NCI-H2107 (cell line): ENCODE measurements around the gene TACR2.

Source experiments
- DNase-seq: peaks from one replicate; lab custom pipeline; 2025; lab: John Stamatoyannopoulos, UW

TACR2 gene

DNA sequence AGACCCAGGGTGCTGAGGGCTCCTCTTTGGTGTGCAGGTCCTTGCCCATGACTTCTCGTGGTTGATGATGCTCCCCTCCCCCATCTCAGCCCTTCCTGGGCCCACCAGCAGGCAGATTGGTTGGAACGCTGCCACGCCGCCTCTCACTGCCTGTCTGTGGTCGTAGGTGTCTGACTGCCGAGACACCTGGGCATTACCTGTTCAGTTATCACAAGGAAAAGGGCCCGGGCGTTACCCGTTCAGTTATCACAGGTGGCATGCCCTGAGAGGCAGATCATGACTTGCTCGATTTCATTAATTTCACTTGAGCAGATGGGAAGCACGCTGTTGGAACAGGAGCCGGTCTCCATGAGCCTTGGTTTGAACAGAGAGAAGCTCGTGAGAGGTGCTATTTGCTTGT is 42.5 kb downstream of the TACR2 start:
- no peak for DNase-seq

DNA sequence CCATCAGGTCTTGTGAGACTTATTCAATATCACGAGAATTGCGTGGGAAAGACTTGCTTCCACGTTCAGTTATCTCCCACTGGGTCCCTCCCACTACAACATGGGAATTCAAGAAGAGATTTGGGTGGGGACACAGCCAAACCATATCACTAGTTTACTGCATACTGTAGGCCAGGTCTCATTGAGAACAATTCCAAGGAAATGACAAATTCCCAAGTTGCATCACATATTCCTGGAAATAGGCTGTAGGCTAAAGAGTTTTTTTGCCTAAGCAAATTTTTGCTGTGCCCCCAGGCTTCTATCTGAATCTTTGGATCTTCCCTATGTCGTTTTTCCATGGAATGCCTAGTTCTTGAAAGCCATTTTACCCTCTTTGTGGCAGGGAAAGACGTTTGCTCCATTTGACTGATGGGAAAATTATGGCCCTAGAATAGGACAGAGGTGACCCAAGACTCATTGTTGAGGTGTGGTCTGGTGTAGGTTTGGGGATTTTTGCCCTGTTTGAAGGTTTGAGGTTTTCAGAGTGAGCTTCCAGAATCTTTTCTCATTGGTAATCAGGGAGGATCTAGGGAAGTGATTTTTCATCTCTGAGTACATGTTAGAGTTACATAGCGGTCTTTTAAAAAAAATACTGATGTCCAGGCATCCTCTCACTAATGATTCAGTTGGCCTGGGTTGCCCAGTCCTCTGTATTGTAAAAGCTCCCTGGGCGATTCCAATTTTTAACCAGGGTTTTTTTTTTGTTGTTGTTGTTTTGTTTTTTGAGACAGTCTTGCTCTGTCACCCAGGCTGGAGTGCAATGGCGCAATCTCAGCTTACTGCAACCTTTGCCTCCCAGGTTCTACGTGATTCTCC is 44.4 kb downstream of the TACR2 start:
- DNase-seq, result no peak

DNA sequence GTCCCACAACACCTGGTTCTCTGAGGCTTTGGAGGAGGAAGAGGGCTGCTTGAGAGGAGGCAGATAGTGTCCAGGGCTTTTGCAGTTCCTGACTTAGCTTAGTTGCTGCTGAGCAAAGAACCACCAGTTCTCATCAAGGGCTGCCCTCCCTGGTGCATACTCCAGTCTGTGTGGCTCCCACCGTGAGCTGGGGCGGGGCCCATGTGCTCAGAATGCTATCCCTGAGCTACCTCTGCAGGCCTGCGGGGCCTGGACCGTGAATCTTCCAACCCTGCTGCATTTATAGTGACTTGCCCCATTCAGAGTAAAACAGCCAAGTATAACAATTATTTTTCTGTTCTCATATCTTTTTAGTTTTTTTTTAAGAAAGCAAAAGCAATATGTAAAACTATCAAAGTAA is 49.2 kb downstream of the TACR2 start:
- DNase-seq, result no peak

DNA sequence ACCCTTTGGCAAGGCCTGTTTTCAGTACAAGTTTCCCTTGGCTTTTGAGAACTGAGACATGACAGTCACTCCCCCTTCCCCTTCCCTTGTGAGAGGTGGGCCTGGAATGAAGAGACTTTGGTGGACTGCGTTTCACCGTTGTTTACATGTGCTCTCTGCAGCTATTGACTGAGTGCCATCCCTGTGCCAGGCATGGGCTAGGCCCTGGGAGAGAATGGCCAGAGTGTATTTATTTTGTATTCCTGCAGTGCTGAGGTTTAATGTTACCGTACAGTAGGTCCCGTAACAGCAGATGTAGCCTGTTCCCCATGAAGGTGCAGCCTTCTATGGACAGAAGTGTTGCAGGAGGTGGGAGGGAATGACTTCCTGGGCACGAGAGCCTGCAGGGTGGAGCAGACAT is 50.0 kb downstream of the TACR2 start:
- no peak for DNase-seq

DNA sequence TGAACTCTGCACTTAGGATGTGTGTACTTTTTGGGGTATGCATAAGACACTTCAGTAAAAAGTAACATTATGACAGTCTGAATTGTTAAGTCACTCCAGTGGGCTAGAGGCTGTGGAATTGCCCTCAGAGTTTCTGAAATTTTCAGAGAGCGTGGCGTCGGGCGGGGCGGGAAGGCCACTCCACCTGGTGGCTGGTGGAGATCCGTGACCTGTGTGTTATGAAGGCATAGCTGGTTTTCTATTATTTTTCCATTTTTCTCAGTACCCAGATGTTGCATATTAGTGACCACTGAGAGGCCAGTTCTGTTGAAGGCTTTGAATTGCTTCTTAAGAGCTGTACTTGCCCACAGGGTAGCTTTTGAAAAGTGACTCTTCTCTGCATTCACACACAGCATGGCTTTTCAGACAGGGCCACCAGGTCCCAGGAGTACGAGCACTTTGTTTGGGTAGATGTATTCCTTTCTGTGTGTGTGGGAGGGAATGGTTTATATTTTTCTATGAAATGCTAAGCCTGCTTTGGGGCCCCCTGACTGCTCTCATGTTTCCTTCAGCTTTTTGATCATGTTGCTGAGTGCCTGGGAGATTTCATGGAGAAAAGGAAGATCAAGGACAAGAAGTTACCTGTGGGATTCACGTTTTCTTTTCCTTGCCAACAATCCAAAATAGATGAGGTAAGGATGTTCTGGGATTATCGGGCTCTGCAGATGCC is 52.3 kb downstream of the TACR2 start:
- no peak for DNase-seq

DNA sequence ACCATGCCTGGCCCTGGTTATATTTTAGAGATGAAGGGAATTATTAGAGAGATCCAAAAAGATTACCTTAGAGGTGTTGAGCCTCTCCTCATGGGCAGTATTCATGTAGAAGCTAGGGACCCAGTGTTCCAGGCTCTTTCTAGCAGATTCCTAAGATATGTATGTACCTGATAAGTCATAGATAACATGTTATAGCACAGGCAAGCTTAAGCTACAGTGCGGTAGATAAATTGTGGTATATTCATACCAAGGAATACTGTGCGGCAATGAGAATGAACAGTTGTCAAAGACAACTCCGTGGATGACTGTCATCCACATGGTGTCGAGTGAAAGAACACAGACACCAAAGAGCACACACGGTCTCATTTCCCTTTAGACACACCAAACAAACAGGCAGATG is 53.1 kb downstream of the TACR2 start:
- no peak for DNase-seq

DNA sequence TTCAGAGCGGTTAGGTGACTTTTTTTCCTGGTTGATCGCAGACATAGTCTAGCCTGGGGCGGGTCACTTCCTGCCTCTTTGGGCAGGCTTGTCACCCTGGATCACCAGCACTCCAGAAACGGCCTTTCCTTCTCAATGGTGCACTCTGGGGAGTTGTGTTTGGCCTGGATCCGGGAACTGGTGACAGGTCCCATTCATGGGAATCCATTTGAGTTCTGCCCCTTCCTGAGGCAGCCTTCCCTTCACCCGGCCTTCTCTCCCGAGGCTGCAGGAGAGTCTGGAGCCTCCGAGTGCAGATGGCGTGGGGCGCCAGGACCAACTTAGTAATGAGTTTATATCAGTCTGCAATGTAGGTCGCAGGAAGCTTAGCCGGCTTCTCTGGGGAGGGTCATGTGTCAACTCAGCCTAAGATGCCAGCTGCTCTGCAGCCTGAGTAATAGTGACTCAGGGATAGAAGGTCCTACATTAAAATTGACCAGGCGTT is 54.2 kb downstream of the TACR2 start:
- no peak for DNase-seq

DNA sequence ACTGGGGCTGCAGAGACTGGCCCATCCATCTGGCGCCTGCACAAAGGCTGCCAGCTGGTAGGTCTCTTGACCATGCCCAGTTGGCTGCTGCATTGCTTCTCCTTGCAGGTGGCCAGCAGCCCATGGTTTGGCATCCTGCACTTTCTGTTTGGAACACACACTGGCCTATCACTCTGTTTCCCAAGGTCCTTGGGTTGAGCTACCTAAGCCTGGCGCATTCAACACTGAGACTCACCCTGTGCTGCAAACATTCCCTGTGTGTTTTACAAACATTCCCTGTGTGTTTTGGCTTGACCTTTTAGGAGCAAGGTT is 55.5 kb downstream of the TACR2 start:
- DNase-seq, result no peak

DNA sequence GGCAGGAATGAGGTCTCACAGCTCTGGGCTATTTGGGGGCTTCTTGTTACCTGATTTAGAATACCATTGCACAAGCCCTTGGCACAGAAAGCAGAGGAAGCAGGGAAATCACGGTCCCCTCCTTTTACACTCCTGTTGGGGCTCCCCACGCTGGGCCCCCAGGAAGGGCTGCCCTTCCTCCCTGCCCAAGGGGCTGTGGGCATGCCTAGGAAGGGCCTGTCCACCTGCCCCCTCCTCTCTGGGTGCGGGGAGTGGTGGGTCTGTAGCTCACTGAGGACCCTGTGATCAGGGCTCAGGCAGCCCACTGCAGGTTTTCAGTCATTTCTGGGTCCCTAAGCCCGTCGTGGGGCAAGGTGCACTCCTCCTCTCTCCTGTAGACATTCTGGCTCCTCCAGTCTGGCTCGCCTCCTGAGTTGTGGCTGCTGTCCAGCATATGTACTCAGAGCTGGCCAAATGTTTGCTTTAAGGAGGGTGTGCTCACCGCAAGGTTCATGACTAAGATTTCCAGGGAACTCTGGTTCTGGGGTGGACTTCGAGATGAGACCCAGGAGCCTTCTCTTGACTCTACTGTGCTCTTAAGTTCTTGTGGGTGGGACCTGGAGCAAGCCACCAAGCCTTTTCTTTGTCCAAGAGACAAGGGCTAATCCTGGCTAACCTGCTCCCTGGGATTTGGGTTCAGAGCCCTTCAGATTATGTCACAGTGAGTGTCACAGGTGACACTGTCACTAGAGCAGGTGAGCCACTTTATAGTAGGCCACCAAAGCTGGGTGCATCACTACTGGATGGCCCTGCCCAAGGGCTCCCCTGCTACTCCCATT is 56.0 kb downstream of the TACR2 start:
- DNase-seq, result no peak

DNA sequence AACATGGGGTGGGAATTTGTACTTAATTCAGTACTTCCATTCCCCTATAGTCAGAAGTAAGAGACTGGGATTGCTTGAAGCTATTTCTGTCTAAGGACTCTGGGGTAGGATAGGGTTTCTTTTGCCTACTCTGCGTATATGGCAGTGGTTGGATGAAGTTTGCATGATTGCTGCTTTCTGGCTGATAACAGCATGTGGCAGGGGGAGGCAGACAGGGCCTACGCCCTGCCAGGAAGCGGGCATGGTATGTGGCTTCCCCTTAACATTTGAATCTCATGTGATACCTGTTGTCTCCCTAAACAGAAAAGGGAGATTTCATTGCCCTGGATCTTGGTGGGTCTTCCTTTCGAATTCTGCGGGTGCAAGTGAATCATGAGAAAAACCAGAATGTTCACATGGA is 57.1 kb downstream of the TACR2 start:
- no peak for DNase-seq

DNA sequence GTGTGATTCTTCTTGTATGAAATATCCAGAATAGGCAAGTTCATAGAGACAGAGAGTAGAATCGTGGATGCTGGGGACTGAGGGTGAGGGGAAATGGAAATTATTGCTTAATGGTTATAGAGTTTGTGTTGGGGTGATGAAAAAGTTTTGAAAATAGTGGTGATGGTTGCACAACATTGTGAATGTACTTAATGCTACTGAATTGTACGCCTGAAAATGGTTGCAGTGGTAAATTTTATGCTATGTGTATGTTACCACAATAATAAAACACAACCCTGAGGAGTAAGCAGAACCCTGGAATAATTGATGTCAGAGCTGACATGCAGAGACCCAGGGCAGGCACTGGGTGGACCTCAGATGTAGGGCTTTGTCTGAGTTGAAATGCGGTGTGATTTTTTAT is 57.6 kb downstream of the TACR2 start:
- no peak for DNase-seq

DNA sequence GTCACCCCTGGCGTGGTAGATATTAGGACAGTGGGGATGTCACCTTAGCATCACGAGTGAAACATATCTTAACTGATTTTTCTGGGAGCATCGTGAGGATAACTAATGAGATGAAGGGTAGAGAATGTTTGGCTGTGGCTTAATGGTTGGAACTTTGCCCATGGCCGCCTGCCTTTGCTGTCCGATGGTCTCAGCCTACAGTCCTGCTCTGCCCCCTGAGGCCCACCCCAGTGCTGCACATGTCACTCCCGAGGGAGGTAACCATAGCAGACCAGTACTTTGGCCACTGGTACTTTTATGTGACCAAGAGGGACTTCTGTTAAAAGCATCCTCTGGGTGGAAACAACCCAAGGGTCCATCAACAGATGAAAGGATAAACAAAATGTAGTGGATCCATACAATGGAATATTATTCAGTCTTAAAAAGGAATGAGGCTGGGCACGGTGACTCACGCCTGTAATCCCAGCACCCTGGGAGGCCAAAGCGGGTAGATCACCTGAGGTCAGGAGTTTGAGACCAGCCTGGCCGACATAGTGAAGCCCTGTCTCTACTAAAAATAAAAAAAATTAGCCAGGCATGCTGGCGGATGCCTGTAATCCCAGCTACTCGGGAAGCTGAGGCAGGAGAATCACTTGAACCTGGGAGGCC is 58.4 kb downstream of the TACR2 start:
- no peak for DNase-seq

DNA sequence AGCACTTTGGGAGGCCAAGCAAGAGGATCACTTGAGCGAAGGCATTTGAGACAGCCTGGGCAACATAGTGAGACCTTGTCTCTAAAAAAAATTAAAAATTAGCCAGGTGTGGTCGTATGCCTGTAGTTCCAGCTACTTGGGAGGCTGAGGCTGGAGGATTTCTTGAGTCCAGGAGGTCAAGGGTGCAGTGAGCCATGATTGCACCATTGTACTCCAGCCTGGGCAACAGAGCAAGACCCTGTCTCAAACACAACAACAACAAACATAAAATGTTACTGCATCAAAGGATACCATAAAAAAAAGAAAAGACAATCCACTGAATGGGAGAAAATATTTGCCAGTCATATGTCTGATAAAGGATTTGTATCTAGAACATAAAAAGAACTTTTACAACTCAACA is 60.5 kb downstream of the TACR2 start:
- DNase-seq, result no peak

DNA sequence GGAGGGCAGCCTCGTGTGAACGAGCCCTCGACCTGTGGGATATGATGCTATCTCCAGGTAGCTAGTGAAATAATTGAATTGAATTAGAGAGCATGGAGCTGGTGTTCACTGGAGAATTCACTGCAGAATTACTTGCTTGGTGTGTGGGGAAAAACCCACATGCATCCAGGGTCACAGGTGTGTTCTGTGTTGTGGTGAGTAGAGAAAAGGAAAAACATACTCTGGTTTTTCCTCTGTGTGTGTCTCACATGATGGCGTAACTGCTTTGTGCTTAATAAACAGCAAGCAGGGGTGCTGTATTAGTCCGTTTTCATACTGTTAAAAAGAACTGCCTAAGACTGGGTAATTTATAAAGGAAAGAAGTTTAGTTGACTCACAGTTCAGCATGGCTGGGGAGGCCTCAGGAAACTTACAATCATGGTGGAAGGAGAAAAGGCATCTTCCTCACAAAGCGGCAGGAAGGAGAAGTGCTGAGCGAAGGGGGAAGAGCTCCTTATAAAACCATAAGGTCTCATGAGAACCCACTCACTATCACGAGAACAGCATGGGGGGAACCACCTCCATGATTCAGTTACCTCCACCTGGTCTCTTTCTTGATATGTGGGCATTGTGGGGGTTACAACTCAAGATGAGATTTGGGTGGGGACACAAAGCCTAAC is 62.6 kb downstream of the TACR2 start:
- no peak for DNase-seq
